ENCODE measurements around the gene GRIP2.
A peak's percentile ranks its signal among the peaks of the same experiment; 100 is the strongest.

GRIP2 gene

DNA sequence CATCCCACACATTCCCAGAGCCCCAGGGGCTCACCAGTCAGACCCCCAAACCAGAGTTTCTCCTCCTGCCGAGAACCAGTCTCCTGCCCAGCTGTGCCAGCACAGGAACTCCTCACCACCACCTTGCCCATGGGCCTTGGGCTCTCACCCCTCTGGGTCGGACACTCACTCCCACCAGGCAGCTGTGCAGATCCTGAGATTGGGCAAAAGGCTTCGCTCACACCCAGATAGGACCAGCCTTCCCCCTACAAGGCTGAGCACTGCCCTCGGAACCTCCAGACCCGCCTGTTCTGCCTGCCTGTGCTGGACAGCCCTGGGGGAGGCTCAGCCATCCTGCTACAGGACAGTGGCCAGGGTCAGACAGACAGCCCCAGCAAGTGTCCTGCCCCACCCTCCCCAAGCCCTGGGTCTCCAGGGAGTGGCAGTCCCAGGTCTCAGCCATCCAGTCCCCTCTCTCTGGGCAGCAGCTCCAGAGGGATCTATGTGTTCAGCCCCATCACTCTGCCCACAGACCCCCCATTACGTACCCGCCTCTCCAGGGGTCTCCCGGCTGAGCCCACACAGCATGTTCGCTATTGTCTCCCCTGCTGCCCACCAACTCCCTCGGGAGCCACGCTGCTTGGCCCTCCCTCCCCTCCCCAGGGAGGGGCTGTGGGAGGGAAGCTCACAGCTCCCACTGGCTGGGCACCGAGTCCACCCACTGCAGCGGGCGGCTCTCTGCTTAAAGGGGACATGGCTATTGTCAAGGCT is at the start of gene GRIP2:
Gene GRIP2, minus strand, starts transcription at position 601 of the 750 bp plus-strand sequence. Its CDS starts 34 bp downstream, at position 567.
- TF ChIP-seq, protein P1, sequence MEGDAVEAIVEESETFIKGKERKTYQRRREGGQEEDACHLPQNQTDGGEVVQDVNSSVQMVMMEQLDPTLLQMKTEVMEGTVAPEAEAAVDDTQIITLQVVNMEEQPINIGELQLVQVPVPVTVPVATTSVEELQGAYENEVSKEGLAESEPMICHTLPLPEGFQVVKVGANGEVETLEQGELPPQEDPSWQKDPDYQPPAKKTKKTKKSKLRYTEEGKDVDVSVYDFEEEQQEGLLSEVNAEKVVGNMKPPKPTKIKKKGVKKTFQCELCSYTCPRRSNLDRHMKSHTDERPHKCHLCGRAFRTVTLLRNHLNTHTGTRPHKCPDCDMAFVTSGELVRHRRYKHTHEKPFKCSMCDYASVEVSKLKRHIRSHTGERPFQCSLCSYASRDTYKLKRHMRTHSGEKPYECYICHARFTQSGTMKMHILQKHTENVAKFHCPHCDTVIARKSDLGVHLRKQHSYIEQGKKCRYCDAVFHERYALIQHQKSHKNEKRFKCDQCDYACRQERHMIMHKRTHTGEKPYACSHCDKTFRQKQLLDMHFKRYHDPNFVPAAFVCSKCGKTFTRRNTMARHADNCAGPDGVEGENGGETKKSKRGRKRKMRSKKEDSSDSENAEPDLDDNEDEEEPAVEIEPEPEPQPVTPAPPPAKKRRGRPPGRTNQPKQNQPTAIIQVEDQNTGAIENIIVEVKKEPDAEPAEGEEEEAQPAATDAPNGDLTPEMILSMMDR (IDR thresholded peaks at IDR 0.05; ENCODE audit: control insufficient read depth, insufficient read depth, low read depth, low read length, missing control alignments) = no peak
- H3K4me3 ChIP-seq (ENCODE audit: control insufficient read depth, low read depth, low read length) = no peak within 1 kb of the TSS
- no peak for DNase-seq (ENCODE audit: low read depth)

DNA sequence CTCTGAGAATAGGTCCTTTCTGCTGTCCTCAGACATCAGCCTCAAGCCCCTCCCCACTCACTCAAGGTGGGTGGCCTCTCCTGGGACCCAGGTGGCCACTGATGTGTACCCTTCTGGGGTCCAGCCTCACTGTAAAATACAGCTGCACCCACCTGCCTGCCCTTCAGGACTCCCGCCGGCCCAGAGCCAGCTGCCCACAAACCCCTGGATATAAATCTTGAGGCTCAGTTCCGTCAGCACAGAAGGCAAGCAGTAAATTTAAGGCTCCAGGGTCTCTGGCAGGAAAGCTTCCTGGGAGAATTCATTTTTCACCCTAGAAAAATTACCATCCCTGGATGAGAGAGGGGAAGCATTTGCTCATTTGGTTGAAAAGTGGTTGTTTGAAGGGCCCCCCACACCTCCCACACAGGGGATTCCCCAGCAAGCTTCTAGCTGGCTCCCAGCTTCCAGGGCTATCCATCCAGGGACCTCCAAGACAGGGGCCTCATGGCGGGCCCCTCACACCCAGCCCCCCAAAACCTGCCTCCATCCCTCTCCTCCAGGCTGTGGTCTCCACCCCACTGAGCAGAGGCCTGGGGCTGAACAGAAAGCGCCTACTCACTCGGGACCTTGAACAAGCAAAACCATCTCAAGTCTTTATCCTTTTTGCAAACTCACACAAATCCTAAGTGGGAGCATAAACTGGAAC is 48.4 kb upstream of the GRIP2 start:
- TF ChIP-seq, protein P1 (IDR thresholded peaks at IDR 0.05; ENCODE audit: control insufficient read depth, insufficient read depth, low read depth, low read length, missing control alignments) = no peak
- no peak for DNase-seq (ENCODE audit: low read depth)
- no peak overlapping the region for H3K4me3 ChIP-seq (ENCODE audit: control insufficient read depth, low read depth, low read length)

DNA sequence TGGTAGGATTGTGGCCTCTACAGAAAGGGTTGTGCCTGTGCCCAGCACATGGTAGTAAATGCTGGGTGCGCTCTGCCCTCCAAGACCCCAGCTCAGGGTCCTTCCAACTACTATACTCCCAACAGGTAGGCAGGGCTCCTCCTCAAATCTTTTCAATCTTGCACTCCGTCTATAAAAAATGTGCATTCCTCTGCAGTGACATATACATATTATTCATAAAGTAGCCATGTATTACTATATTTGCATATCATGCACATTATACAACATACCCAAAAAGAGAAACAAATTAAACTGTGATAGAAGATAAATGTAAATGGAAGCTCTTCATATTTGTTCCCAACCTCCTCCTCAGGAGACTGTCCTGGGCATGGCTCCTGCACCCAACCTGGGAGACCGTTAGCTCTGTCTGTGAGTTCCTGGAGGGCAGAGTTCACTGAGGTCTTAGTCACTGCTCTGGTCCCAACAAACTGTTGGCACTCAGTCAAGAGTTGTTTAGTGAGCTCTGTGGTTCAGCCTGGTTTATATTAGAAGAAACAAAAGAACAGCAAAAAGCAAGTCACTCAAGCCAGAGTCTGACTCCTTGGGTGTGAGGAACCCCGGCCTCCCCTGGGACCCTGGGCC is 47.7 kb upstream of the GRIP2 start:
- DNase-seq (ENCODE audit: low read depth) = peak; percentile 8
- H3K4me3 ChIP-seq (ENCODE audit: control insufficient read depth, low read depth, low read length) = no peak overlapping the region
- TF ChIP-seq, protein P1 (IDR thresholded peaks at IDR 0.05; ENCODE audit: control insufficient read depth, insufficient read depth, low read depth, low read length, missing control alignments) = no peak

DNA sequence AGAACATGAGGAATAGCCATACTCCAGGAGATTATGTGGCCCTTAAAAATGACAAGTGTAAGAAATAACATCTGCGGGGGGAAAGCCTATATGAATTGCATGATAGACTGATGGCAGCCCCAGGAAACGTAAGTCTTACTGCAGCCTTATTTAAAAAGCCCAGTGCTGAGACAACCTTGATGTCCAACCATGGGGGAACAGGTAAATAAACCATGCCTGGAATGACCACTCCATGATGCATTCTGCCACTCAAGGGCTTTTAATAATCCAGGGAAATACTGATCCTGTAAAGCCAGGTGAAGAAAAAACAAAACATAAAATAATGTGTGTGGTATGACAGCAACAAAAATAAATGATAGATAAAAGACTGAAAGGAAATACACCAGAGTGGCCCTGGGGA is 46.5 kb upstream of the GRIP2 start:
- DNase-seq (ENCODE audit: low read depth) = no peak
- no peak overlapping the region for H3K4me3 ChIP-seq (ENCODE audit: control insufficient read depth, low read depth, low read length)
- TF ChIP-seq, protein P1 (IDR thresholded peaks at IDR 0.05; ENCODE audit: control insufficient read depth, insufficient read depth, low read depth, low read length, missing control alignments) = no peak

DNA sequence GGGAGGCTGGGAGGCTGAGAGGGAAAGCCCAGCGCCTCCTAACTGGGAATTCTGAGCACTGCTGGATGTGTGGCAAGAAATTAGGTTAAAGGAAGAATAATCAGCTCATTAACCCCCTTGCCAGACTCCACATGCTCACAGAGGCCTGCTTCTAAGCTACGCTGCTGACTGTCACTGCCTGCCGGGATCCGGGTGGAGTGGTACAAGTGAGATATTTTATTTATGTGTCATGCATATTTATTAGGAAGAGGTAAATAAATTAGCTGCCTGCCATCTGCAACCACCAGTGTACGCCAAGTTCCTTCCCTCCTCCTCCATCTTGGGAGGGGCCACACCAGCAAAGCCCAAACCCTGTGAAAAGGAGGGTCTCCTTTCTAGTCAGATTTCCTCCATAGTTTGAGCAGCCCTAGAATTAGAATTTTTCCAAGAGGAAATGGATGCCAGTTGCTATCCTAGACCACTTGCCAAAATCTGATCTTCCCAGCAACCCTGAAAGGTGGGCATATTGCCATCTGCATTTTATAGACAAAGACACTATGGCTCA is 43.5 kb upstream of the GRIP2 start:
- TF ChIP-seq, protein P1 (IDR thresholded peaks at IDR 0.05; ENCODE audit: control insufficient read depth, insufficient read depth, low read depth, low read length, missing control alignments) = no peak
- DNase-seq (ENCODE audit: low read depth) = no peak
- H3K4me3 ChIP-seq (ENCODE audit: control insufficient read depth, low read depth, low read length) = no peak overlapping the region

DNA sequence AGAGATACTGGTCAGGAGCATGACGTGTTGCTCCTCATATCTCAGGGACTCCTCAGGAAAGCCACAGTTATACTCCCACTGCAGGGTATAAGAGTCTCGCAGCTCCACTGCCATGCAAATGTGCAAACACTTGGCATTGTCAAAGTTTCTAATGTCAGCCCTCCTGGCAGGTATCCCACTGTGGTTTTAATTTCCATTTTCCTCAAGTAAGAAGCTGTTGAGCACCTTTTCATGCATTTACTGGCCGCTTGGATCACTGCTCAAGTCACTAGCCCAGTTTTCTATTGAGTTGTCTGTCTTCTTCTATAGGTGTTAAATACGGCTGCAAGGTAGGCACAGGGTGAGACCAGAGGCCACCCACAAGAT is 41.9 kb upstream of the GRIP2 start:
- no peak for DNase-seq (ENCODE audit: low read depth)
- TF ChIP-seq, protein P1 (IDR thresholded peaks at IDR 0.05; ENCODE audit: control insufficient read depth, insufficient read depth, low read depth, low read length, missing control alignments) = no peak

More for the DNA sequence above, 41.9 kb upstream of the GRIP2 start:
- H3K4me3 ChIP-seq (ENCODE audit: control insufficient read depth, low read depth, low read length) = no peak overlapping the region

Measured in AG09309 (cell line).